Subcutaneous abdominal adipose tissue (tissue), 5 donors: ENCODE measurements around the gene RND1.
A peak's percentile ranks its signal among the peaks of the same experiment; 100 is the strongest.

Experiments used
- H3K27ac ChIP-seq: one replicate; pipeline ENCODE4 v1.7.0; 2013; ENCODE audit warnings: low read depth, mild to moderate bottlenecking, inconsistent platforms, low read length, moderate library complexity
- H3K27me3 ChIP-seq, 5 donors: one replicate each; pipeline ENCODE4 v1.7.0; 2013; ENCODE audit warnings: low read length in 5 of 5, inconsistent platforms in 1 of 5; ENCODE audit not compliant: control insufficient read depth in 5 of 5, insufficient read depth in 4 of 5
- H3K36me3 ChIP-seq, 5 donors: one replicate each; pipeline ENCODE4 v1.7.0; 2013; ENCODE audit warnings: low read length in 5 of 5; ENCODE audit not compliant: control insufficient read depth in 5 of 5, insufficient read depth in 5 of 5
- H3K4me1 ChIP-seq, 5 donors: one replicate each; pipeline ENCODE4 v1.7.0; 2013; ENCODE audit warnings: low read length in 5 of 5, mild to moderate bottlenecking in 3 of 5, moderate library complexity in 1 of 5; ENCODE audit not compliant: control insufficient read depth in 5 of 5, insufficient read depth in 5 of 5
- H3K4me3 ChIP-seq, 5 donors: one replicate each; pipeline ENCODE4 v1.7.0; 2013; ENCODE audit warnings: low read length in 5 of 5, low read depth in 1 of 5
- H3K9ac ChIP-seq, 5 donors: one replicate each; pipeline ENCODE4 v1.7.0; 2013; ENCODE audit warnings: low read length in 5 of 5, mild to moderate bottlenecking in 4 of 5, moderate library complexity in 3 of 5
- H3K9me3 ChIP-seq, 5 donors: one replicate each; pipeline ENCODE4 v1.7.0; 2013; ENCODE audit warnings: low read length in 5 of 5; ENCODE audit not compliant: control insufficient read depth in 5 of 5
- donor health status: healthy.
- donor health status: healthy.
- donor health status: healthy.
- donor health status: healthy.
- donor health status: healthy.

Gene RND1

DNA sequence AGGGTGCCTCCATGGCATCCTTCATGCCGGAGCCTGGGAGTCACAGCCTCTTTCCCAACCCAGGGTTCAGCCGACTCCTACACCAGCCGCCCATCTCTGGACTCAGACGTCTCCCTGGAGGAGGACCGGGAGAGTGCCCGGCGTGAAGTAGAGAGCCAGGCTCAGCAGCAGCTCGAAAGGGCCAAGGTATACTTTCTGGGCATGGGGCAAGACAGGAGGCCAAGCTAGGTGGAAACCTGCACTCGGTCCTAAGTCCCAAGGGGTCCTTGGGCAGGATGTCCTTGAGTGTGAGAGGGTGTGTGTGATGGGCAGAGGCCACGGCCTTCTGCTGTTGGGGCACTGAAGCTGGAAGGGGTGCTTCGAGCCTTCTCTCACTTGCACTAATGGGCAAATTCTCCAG lies 42.4 kb downstream of the RND1 start:
- Histone ChIP-seq H3K27me3 (no peaks in the 10 kb centered on the region), H3K9ac (no peak overlapping the region), H3K9me3 (no peaks in the 10 kb centered on the region), H3K27ac (no peak overlapping the region), H3K4me1 (peaks cover 0 to 7% (median 6%) of the 10 kb centered on the region in 5 donors), H3K36me3 (peaks cover 0 to 45% (median 34%) of the 10 kb centered on the region in 5 donors), H3K4me3 (no peak overlapping the region)

GRCh38 chr12:48822711-48823110 lies 43.0 kb downstream of the RND1 start:
- Histone ChIP-seq H3K4me3 (no peak overlapping the region), H3K9me3 (no peaks in the 10 kb centered on the region), H3K4me1 (peaks cover 2 to 13% (median 10%) of the 10 kb centered on the region in 5 donors), H3K9ac (no peak overlapping the region), H3K27me3 (peaks cover 0 to 3% (median 0%) of the 10 kb centered on the region in 5 donors), H3K27ac (no peak overlapping the region), H3K36me3 (peaks cover 0 to 40% (median 28%) of the 10 kb centered on the region in 5 donors)

- H3K27ac ChIP-seq: no peak overlapping the region
- no peak overlapping the region for H3K9ac ChIP-seq
- peaks cover 0 to 9% (median 0%) of the 10 kb centered on the region in 5 donors for H3K27me3 ChIP-seq
Measured at GRCh38 chr12:48822139-48822538, 43.5 kb downstream of the RND1 start.

DNA sequence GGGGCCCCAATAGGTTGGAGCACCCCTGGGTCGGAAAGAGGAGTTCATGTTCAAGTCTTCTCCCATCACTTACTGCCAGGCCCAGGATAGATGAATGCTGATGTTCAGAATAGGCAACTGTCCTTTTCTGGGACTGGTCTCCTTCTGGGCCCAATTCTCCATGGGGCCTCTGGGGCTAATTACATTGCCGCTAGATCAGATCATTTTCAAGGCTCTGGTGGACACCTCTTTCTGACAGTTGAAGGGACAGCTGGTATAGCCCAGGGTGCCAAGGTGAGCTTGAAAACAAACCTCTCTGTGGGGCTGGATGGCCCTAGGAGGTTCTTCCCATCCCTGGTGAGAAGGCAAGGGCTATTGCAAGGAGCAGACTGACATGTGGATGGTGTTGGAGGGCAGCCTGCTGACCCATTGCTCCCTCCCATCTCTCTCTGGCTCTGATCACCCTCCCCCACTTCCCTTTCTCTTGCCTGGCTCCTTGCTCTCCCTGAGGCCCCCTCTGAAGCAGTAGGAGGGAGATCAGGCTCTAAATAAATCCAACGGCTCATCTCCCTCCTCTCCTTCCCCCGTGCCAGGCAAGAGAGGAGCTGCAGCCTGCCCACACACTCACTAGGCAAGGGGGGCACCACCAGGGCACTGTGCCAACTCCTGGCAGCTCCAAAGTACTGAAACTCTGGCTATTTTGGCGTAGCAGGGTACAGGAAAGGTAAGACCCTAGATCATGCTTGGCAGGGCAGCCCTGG lies 45.5 kb downstream of the RND1 start:
- Histone ChIP-seq H3K27ac (no peak overlapping the region), H3K9ac (no peak overlapping the region), H3K4me3 (no peak overlapping the region)

More at GRCh38 chr12:48822139-48822538, 43.5 kb downstream of the RND1 start:
- Histone ChIP-seq H3K4me1 (peaks cover 3 to 15% (median 14%) of the 10 kb centered on the region in 5 donors), H3K36me3 (peaks cover 0 to 34% (median 22%) of the 10 kb centered on the region in 5 donors), H3K4me3 (no peak overlapping the region), H3K9me3 (no peaks in the 10 kb centered on the region)

GRCh38 chr12:48818831-48819590 lies 46.7 kb downstream of the RND1 start:
- Histone ChIP-seq H3K9ac (peak overlapping the region in 2 of 5 donors; percentile 45 to 51), H3K4me3 (peak overlapping the region in 4 of 5 donors; percentile 52 to 73 (median 66)), H3K27ac (no peak overlapping the region), H3K27me3 (peaks cover 0 to 11% (median 2%) of the 10 kb centered on the region in 5 donors), H3K4me1 (peaks cover 6 to 40% (median 30%) of the 10 kb centered on the region in 5 donors), H3K9me3 (no peaks in the 10 kb centered on the region), H3K36me3 (peaks cover 0 to 7% (median 6%) of the 10 kb centered on the region in 5 donors)

More for the DNA sequence above, 45.5 kb downstream of the RND1 start:
- peaks cover 0 to 11% (median 2%) of the 10 kb centered on the region in 5 donors for H3K27me3 ChIP-seq
- peaks cover 6 to 29% (median 25%) of the 10 kb centered on the region in 5 donors for H3K4me1 ChIP-seq
- no peaks in the 10 kb centered on the region for H3K9me3 ChIP-seq
- peaks cover 0 to 17% (median 15%) of the 10 kb centered on the region in 5 donors for H3K36me3 ChIP-seq

GRCh38 chr12:48817873-48818830 lies 47.5 kb downstream of the RND1 start, which contains the start of gene CACNB3:
CACNB3 (plus strand) TSS chr12:48818496; CDS start chr12:48818930, 434 bp downstream.
- Histone ChIP-seq H3K4me3 (peak within 1 kb of the TSS in 4 of 5 donors; percentile 61 to 73 (median 66)), H3K4me1 (peaks cover 6 to 47% (median 35%) of the 10 kb centered on the region in 5 donors), H3K9ac (peak within 1 kb of the TSS in 3 of 5 donors; percentile 52 to 58 (median 54)), H3K27ac (no peak within 1 kb of the TSS), H3K36me3 (peaks cover 0 to under 1% (median 0%) of the 10 kb centered on the region in 5 donors), H3K9me3 (no peaks in the 10 kb centered on the region), H3K27me3 (peaks cover 0 to 11% (median 2%) of the 10 kb centered on the region in 5 donors)

- H3K9ac ChIP-seq: peak overlapping the region in 3 of 5 donors; percentile 16 to 90 (median 88)
- peak overlapping the region in 4 of 5 donors; percentile 68 to 89 (median 79) for H3K4me3 ChIP-seq
- peaks cover 6 to 47% (median 35%) of the 10 kb centered on the region in 5 donors for H3K4me1 ChIP-seq
- no peaks in the 10 kb centered on the region for H3K9me3 ChIP-seq
- H3K36me3 ChIP-seq: no peaks in the 10 kb centered on the region
- H3K27ac ChIP-seq: no peak overlapping the region
- H3K27me3 ChIP-seq: peaks cover 0 to 11% (median 2%) of the 10 kb centered on the region in 5 donors
Measured at GRCh38 chr12:48816143-48816854, 49.4 kb downstream of the RND1 start.

DNA sequence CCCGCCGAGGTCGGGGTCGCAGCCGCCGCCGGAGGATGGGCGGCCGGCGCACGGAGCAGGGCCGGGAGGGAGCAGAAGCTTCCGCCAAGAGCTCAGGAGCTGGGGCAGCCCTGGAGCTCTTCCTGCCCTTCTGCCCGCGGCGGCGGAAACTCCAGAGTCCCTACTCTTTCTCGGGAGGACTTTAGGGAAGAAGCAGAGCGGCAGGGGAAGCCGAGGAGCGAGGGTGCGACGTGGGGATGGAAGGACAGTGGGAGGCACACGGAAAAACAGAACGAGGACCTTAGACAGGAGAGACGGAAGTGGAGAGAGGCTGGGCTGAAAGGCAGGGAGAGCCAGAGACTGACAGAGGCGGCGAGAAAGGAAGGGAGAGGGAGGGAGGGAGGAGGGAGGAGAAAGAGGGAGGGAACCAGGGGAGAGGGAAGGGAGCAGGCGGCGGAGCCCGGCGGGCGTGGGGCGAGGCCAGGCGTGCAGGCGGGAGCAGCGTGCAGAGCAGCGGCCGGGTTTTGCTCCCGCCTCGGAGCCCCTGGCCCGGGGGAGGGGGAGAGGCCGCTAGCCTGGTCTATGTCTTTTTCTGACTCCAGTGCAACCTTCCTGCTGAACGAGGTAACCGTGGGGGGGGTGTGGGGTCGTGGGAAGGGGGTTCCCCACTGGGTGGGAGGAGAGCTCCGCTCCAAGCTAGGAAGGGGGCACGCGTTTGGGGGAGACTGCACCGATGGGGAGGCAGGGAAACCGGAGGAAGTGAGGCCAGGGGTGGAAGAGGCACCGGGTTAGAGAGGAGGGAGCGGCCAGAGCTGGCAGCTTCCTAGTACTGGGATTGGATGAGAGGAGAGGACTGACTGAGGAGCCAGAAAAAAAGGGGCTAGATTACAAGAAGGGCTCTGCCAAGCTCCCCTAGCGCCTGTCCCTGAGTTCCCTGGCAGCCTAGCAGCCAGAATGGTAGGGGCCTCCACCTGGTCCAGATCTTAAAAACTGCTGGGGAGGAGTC lies 50.3 kb downstream of the RND1 start:
- Histone ChIP-seq H3K9ac (peak overlapping the region; percentile 56 to 90 (median 76)), H3K27ac (peak overlapping the region; percentile 86), H3K4me3 (peak overlapping the region; percentile 70 to 95 (median 88)), H3K4me1 (peaks cover 6 to 47% (median 35%) of the 10 kb centered on the region in 5 donors), H3K9me3 (no peaks in the 10 kb centered on the region), H3K27me3 (peaks cover 0 to 11% (median 2%) of the 10 kb centered on the region in 5 donors), H3K36me3 (no peaks in the 10 kb centered on the region)
